ENCODE data around the gene HCRTR1.

DNA sequence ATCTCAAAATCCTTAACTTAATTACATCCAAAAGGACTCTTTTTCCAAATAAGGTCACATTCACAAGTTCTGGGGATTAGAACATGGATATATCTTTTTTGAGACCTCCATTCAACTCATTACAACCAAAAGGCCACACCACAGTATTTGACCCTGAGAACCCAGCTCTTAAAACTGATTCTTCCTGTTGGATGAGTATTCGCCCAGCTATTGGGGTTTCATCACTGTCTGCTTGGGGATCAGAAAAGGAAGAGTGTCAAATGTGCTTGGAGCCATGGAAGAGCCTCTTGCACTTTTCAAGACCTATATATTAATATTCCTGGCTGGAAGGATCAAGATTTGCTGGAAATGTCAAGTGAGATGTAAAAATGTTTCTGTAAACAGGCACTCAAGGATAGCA is 46.6 kb upstream of the HCRTR1 start:
- TF ChIP-seq, protein P1, sequence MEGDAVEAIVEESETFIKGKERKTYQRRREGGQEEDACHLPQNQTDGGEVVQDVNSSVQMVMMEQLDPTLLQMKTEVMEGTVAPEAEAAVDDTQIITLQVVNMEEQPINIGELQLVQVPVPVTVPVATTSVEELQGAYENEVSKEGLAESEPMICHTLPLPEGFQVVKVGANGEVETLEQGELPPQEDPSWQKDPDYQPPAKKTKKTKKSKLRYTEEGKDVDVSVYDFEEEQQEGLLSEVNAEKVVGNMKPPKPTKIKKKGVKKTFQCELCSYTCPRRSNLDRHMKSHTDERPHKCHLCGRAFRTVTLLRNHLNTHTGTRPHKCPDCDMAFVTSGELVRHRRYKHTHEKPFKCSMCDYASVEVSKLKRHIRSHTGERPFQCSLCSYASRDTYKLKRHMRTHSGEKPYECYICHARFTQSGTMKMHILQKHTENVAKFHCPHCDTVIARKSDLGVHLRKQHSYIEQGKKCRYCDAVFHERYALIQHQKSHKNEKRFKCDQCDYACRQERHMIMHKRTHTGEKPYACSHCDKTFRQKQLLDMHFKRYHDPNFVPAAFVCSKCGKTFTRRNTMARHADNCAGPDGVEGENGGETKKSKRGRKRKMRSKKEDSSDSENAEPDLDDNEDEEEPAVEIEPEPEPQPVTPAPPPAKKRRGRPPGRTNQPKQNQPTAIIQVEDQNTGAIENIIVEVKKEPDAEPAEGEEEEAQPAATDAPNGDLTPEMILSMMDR (IDR thresholded peaks at IDR 0.05) = no peak
- no peak for TF ChIP-seq POLR2A (IDR thresholded peaks at IDR 0.05)
- TF ChIP-seq EP300 (IDR thresholded peaks at IDR 0.05) = no peak

Data from sigmoid colon (tissue), 4 donors.